ENCODE measurements around the gene PLB1.

The PLB1 gene

GRCh38 chr2:28607730-28608499 lies 112.1 kb downstream of the PLB1 start:
- H3K36me3 Mint-ChIP-seq (ENCODE audit: low read depth) = no peaks in the 10 kb centered on the region
- peak overlapping the region; percentile 43 for H3K27ac Mint-ChIP-seq
- peaks cover 48% of the 10 kb centered on the region for H3K4me1 Mint-ChIP-seq (ENCODE audit: low read depth)
- no peaks in the 10 kb centered on the region for H3K9me3 Mint-ChIP-seq
- H3K4me3 Mint-ChIP-seq = no peak overlapping the region
- intact Hi-C loops (cut with micrococcal nuclease) = no loop called here
- H3K27me3 Mint-ChIP-seq = no peaks in the 10 kb centered on the region

GRCh38 chr2:28608500-28609424 lies 112.9 kb downstream of the PLB1 start:
- H3K4me1 Mint-ChIP-seq (ENCODE audit: low read depth) = peaks cover 40% of the 10 kb centered on the region
- H3K27me3 Mint-ChIP-seq = no peaks in the 10 kb centered on the region
- H3K36me3 Mint-ChIP-seq (ENCODE audit: low read depth) = no peaks in the 10 kb centered on the region
- H3K9me3 Mint-ChIP-seq = no peaks in the 10 kb centered on the region
- intact Hi-C loops (cut with micrococcal nuclease) = no loop called here
- peak overlapping the region; percentile 43 for H3K27ac Mint-ChIP-seq
- no peak overlapping the region for H3K4me3 Mint-ChIP-seq

DNA sequence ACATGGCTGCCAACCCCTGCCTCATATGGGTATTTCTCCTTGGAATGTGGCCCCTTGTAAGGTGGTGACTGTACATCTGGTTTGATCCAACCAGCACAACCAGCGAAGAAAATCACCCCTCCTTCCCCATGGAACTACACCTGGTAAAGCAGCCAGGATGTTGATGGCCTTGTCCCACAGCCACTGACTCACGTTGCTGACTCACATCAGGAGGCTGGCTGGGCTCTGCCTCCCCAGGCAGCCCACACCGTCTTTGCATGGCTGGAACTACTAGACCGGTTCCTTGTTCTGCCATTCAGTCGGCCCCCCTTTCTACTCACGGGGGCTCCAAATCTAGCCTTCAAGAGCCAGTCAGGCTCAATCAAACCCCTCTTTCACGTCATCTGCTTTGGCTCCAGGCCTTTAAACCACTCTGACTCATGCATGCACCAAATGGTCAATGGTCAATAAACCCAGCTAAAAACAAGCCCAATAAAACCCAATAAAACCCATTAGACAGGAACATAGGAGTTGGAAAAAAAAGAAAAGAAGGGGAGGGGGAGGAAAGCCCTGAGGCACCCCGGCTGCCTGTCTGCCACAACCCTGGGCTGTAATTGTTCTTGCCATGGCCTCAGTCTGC lies 114.8 kb downstream of the PLB1 start:
- intact Hi-C loops (cut with micrococcal nuclease) = no loop called here
- Mint-ChIP-seq H3K36me3 (ENCODE audit: low read depth) (no peaks in the 10 kb centered on the region), H3K27me3 (no peaks in the 10 kb centered on the region), H3K9me3 (no peaks in the 10 kb centered on the region), H3K4me1 (ENCODE audit: low read depth) (peaks cover 37% of the 10 kb centered on the region), H3K4me3 (no peak overlapping the region), H3K27ac (peak overlapping the region; percentile 2)

DNA sequence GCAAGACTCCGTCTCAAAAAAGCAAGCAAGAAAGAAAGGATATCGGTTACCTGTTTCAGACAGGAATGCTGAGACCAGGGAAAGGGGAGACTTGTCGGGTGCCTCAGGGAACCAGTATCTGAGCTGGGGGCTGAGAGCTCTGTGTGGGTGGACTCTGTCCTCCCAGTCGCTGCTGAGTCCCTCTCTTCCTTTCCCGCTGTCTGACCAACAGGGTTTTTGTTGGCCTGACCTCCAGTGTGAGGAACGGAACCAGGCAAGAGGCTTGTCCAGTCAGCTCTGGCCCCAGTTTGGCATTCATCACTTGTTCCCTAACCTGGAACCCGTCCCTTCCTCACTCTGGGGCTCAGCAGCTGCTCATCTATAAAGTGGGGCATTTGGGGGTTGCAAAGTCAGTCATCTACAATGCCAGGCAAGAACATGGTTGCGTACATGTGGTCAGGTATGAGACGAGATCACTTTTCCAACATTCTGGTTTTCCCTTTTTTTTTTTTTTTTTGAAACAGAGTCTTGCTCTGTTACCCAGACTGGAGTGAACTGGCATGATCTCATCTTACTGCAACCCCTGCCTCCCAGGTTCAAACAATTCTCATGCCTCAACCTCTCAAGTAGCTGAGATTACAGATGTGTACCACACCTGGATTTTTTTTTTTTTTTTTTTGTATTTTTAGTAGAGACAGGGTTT lies 116.4 kb downstream of the PLB1 start:
- no peaks in the 10 kb centered on the region for H3K9me3 Mint-ChIP-seq
- no peaks in the 10 kb centered on the region for H3K27me3 Mint-ChIP-seq
- H3K4me1 Mint-ChIP-seq (ENCODE audit: low read depth) = peaks cover 27% of the 10 kb centered on the region
- intact Hi-C loops (cut with micrococcal nuclease) = no loop called here
- H3K27ac Mint-ChIP-seq = no peak overlapping the region
- H3K4me3 Mint-ChIP-seq = peak overlapping the region; percentile 37
- H3K36me3 Mint-ChIP-seq (ENCODE audit: low read depth) = no peaks in the 10 kb centered on the region

GRCh38 chr2:28613186-28613585 lies 117.3 kb downstream of the PLB1 start:
- H3K4me1 Mint-ChIP-seq (ENCODE audit: low read depth) = peaks cover 34% of the 10 kb centered on the region
- intact Hi-C loops (cut with micrococcal nuclease) = no loop called here
- H3K27me3 Mint-ChIP-seq = no peaks in the 10 kb centered on the region
- H3K4me3 Mint-ChIP-seq = no peak overlapping the region
- no peaks in the 10 kb centered on the region for H3K9me3 Mint-ChIP-seq
- no peak overlapping the region for H3K27ac Mint-ChIP-seq
- peaks cover under 1% of the 10 kb centered on the region for H3K36me3 Mint-ChIP-seq (ENCODE audit: low read depth)

- Mint-ChIP-seq H3K4me1 (ENCODE audit: low read depth) (peaks cover 28% of the 10 kb centered on the region), H3K9me3 (no peaks in the 10 kb centered on the region), H3K27ac (no peak overlapping the region), H3K36me3 (ENCODE audit: low read depth) (peaks cover 7% of the 10 kb centered on the region), H3K27me3 (no peaks in the 10 kb centered on the region), H3K4me3 (no peak overlapping the region)
- intact Hi-C loops (cut with micrococcal nuclease) = no loop called here
Observed at GRCh38 chr2:28613633-28614501, 118.0 kb downstream of the PLB1 start.

- intact Hi-C loops (cut with micrococcal nuclease) = no loop called here
- H3K27me3 Mint-ChIP-seq = no peaks in the 10 kb centered on the region
- H3K36me3 Mint-ChIP-seq (ENCODE audit: low read depth) = peaks cover 7% of the 10 kb centered on the region
- H3K4me1 Mint-ChIP-seq (ENCODE audit: low read depth) = peaks cover 30% of the 10 kb centered on the region
- H3K4me3 Mint-ChIP-seq = no peak overlapping the region
- no peaks in the 10 kb centered on the region for H3K9me3 Mint-ChIP-seq
- H3K27ac Mint-ChIP-seq = no peak overlapping the region
Observed at GRCh38 chr2:28615706-28616105, 119.8 kb downstream of the PLB1 start.

DNA sequence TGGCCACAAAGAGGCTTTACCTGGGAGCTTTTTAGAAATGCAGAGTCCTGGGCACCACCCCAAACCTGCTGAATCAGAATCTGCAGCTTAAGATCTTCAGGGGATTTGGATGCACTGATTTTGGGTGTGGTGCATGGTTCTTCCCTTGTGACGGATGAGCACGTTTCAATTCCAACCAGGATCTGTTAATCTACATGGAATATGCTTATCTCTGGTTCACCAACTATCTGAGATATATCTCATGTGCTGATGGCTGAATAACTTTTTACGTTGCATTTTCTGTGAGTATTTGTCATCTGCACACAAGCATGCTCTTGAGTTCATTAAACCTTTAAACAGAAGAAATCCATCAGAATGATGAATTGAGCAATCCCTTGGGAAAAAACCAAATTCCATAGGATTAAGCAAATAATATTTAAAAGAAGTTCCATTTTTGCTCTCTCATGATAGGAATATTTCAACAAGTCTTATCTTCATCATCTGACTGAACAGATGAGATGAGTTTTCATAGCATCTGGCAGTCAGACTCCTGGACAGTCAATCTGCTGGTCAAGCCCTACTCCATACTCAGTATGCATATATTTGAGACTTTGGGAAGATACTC lies 120.6 kb downstream of the PLB1 start:
- Mint-ChIP-seq H3K27me3 (no peaks in the 10 kb centered on the region), H3K4me3 (no peak overlapping the region), H3K9me3 (no peaks in the 10 kb centered on the region), H3K27ac (no peak overlapping the region), H3K36me3 (ENCODE audit: low read depth) (peaks cover 7% of the 10 kb centered on the region), H3K4me1 (ENCODE audit: low read depth) (peaks cover 31% of the 10 kb centered on the region)
- intact Hi-C loops (cut with micrococcal nuclease) = no loop called here

GRCh38 chr2:28617502-28618184 lies 121.8 kb downstream of the PLB1 start:
- peaks cover 41% of the 10 kb centered on the region for H3K4me1 Mint-ChIP-seq (ENCODE audit: low read depth)
- no peaks in the 10 kb centered on the region for H3K27me3 Mint-ChIP-seq
- intact Hi-C loops (cut with micrococcal nuclease) = no loop called here
- H3K9me3 Mint-ChIP-seq = no peaks in the 10 kb centered on the region
- H3K36me3 Mint-ChIP-seq (ENCODE audit: low read depth) = peaks cover 7% of the 10 kb centered on the region
- H3K4me3 Mint-ChIP-seq = no peak overlapping the region
- no peak overlapping the region for H3K27ac Mint-ChIP-seq

DNA sequence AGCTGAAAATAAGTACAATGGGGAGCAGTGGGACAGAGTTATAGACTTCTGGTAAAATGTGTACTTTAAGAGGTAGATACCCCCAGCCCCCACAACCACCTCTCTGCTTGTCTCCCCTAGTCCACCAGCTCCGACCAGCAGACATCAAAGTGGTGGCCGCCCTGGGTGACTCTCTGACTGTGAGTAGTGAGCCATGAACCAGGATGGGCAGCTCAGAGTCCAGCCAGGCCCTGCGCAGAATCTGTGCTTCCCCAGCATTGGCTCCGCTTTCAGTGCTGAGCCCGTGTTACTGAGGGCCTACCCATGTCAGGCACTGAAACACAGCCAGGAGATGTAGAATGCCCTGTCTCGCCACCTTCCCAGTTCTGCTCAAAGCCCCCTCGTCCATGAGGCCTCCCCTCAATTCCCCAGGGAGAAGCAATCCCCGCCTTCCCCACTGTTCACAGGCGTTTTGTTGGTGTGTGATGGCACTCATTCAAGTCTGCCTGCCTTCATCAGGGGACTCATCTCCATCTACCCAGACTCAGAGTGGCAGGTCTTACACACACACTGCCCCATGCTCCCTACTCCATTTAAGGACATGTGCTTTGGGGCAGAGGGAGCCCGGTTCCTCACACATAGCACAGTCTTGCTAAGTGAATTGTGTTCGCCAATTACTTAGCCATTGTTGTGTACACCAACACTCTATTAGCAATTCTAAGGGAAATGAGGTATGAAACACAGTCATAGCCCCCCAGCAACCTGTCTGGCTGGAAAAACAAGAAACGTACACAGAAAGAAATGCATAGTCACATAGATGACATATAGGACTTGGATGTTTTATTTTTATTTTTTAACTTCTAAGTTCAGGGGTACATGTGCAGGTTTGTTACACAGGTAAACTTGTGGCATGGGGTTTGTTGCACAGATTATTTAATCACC lies 122.6 kb downstream of the PLB1 start:
- Mint-ChIP-seq H3K36me3 (ENCODE audit: low read depth) (peaks cover 7% of the 10 kb centered on the region), H3K4me3 (no peak overlapping the region), H3K9me3 (no peaks in the 10 kb centered on the region), H3K27me3 (no peaks in the 10 kb centered on the region), H3K4me1 (ENCODE audit: low read depth) (peaks cover 46% of the 10 kb centered on the region), H3K27ac (peak overlapping the region; percentile 16)
- intact Hi-C loops (cut with micrococcal nuclease) = no loop called here

Data from dendritic cell treated with granulocyte-macrophage colony-stimulating factor and Interleukin-4, amounts not matched to agents 40 ng/mL and 50 ng/mL, for 4 days (primary cell).